GM23338 (cell line): Measurements from ENCODE around the gene RGS3.
A peak's percentile ranks its signal among the peaks of the same experiment; 100 is the strongest.

Experiments
- EZH2 ChIP-seq: fragments of 200-600 bp; sonication (generic); IDR thresholded peaks from one replicate; pipeline ENCODE4 v1.8.0; 2017; ENCODE audit warnings: antibody characterized with exemption, mild to moderate bottlenecking, low read depth; ENCODE audit not compliant: unreplicated experiment
- EZH2phosphoT487 ChIP-seq: fragments of 200-600 bp; sonication (generic); IDR thresholded peaks from one replicate; pipeline ENCODE4 v1.8.1; 2018; ENCODE audit warnings: antibody characterized with exemption; ENCODE audit not compliant: unreplicated experiment
- POLR2AphosphoS5 ChIP-seq: IDR thresholded peaks from 2 replicates; pipeline ENCODE4 v1.6.1; 2016; ENCODE audit warnings: antibody characterized with exemption, low read depth
- TF ChIP-seq, protein P1 (sequence below), 2 experiments: fragments of 200-600 bp in 1 of 2; sonication (generic) in 1 of 2; conservative IDR thresholded peaks; 2 replicates each; pipeline versions ENCODE4 v1.5.1 to v1.6.1; 2016 to 2017; ENCODE audit warnings: antibody characterized with exemption in 2 of 2, low read depth in 2 of 2, mild to moderate bottlenecking in 2 of 2, moderate library complexity in 1 of 2
- TF ChIP-seq, protein P2 (sequence below): IDR thresholded peaks from 2 replicates; pipeline ENCODE4 v1.6.1; 2016; ENCODE audit warnings: antibody characterized with exemption
- TF ChIP-seq, protein P3 (sequence below): IDR thresholded peaks from one replicate; pipeline ENCODE4 v1.6.1; 2018; ENCODE audit warnings: antibody characterized with exemption; ENCODE audit not compliant: unreplicated experiment

DNA sequence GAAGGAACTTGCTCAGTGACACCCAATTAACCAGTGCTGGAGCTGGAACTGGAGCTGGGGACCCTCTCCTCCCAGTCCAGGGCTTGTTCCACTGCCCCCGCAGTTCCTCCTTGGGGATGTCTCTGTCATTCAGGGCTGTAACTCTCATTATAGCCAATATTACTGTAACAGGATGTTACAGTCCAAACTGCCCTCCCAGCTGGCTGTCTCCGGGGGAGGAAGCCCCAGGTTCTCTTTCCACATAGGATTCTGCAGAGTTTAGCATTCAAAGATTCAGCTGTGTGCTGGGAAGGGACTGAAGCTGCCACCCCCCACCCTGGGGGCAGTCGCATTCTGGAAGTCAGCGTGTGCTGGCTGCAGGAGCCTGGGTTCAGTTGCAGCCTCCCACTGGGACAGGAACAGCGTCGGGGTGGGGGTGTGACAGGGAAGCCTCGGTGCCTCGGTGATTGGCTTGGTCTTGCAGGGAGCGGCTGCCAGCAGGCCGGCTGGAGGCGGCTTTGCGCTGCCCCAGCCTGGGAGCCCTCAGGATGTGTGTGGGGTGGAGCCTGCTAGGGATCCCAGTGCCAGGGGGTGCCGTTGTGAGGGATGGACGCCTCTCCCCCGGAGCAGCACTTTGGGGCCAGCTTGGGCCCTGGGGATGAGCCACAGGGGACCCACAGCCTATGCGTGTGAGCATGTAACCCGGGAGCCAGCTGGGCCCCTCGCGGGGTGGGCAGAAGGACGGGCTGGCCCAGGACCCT is 101.1 kb downstream of the RGS3 start:
- TF ChIP-seq, protein P1, sequence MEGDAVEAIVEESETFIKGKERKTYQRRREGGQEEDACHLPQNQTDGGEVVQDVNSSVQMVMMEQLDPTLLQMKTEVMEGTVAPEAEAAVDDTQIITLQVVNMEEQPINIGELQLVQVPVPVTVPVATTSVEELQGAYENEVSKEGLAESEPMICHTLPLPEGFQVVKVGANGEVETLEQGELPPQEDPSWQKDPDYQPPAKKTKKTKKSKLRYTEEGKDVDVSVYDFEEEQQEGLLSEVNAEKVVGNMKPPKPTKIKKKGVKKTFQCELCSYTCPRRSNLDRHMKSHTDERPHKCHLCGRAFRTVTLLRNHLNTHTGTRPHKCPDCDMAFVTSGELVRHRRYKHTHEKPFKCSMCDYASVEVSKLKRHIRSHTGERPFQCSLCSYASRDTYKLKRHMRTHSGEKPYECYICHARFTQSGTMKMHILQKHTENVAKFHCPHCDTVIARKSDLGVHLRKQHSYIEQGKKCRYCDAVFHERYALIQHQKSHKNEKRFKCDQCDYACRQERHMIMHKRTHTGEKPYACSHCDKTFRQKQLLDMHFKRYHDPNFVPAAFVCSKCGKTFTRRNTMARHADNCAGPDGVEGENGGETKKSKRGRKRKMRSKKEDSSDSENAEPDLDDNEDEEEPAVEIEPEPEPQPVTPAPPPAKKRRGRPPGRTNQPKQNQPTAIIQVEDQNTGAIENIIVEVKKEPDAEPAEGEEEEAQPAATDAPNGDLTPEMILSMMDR (conservative IDR thresholded peaks at IDR 0.05; ENCODE audit: low read depth in 2 of 2): no peak
- TF ChIP-seq, protein P2, sequence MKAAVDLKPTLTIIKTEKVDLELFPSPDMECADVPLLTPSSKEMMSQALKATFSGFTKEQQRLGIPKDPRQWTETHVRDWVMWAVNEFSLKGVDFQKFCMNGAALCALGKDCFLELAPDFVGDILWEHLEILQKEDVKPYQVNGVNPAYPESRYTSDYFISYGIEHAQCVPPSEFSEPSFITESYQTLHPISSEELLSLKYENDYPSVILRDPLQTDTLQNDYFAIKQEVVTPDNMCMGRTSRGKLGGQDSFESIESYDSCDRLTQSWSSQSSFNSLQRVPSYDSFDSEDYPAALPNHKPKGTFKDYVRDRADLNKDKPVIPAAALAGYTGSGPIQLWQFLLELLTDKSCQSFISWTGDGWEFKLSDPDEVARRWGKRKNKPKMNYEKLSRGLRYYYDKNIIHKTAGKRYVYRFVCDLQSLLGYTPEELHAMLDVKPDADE: no peak
- no peak for TF ChIP-seq EZH2phosphoT487
- peak; percentile 53 for TF ChIP-seq POLR2AphosphoS5
- no peak for TF ChIP-seq EZH2
- TF ChIP-seq, protein P3, sequence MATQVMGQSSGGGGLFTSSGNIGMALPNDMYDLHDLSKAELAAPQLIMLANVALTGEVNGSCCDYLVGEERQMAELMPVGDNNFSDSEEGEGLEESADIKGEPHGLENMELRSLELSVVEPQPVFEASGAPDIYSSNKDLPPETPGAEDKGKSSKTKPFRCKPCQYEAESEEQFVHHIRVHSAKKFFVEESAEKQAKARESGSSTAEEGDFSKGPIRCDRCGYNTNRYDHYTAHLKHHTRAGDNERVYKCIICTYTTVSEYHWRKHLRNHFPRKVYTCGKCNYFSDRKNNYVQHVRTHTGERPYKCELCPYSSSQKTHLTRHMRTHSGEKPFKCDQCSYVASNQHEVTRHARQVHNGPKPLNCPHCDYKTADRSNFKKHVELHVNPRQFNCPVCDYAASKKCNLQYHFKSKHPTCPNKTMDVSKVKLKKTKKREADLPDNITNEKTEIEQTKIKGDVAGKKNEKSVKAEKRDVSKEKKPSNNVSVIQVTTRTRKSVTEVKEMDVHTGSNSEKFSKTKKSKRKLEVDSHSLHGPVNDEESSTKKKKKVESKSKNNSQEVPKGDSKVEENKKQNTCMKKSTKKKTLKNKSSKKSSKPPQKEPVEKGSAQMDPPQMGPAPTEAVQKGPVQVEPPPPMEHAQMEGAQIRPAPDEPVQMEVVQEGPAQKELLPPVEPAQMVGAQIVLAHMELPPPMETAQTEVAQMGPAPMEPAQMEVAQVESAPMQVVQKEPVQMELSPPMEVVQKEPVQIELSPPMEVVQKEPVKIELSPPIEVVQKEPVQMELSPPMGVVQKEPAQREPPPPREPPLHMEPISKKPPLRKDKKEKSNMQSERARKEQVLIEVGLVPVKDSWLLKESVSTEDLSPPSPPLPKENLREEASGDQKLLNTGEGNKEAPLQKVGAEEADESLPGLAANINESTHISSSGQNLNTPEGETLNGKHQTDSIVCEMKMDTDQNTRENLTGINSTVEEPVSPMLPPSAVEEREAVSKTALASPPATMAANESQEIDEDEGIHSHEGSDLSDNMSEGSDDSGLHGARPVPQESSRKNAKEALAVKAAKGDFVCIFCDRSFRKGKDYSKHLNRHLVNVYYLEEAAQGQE: no peak
